ENCODE data around the gene CARD9.
"Not testable (repeated sequence)": the region's sequence is repeated elsewhere in the genome, so short reads cannot be mapped to it uniquely, and the experiment has no call there.

Gene CARD9

GRCh38 chr9:136373300-136374182, at the start of gene CARD9:
TSS of gene CARD9 (minus strand) at chr9:136373669. CDS start at chr9:136372078, 1,591 bp downstream.
- peak; percentile 51 for DNase-seq

GRCh38 chr9:136422876-136423275, 49.4 kb upstream of the CARD9 start:
- no peak for DNase-seq

GRCh38 chr9:136421791-136422190, 48.3 kb upstream of the CARD9 start:
- no peak for DNase-seq

- DNase-seq = no peak
Observed at GRCh38 chr9:136419092-136419420, 45.6 kb upstream of the CARD9 start.

- no peak for DNase-seq
Observed at GRCh38 chr9:136418182-136419091, 45.0 kb upstream of the CARD9 start.

- DNase-seq = no peak
Observed at GRCh38 chr9:136416914-136417313, 43.4 kb upstream of the CARD9 start.

GRCh38 chr9:136416427-136416826, 43.0 kb upstream of the CARD9 start:
- no peak for DNase-seq

- no peak for DNase-seq
Observed at GRCh38 chr9:136412962-136413361, 39.5 kb upstream of the CARD9 start.

- no peak for DNase-seq
Observed at GRCh38 chr9:136411378-136411777, 37.9 kb upstream of the CARD9 start.

GRCh38 chr9:136410500-136411287, 37.2 kb upstream of the CARD9 start, which contains the start of the genes ENTR1 and PMPCA:
TSS of gene ENTR1 (minus strand) at chr9:136410614. CDS start at chr9:136410397, 217 bp downstream.
TSS of gene PMPCA (plus strand) at chr9:136410658. CDS start at chr9:136410669, 11 bp downstream.
- peak; percentile 99 for DNase-seq

GRCh38 chr9:136409557-136410455, 36.3 kb upstream of the CARD9 start:
- DNase-seq = peak; percentile 63

- no peak for DNase-seq
Observed at GRCh38 chr9:136407911-136408310, 34.4 kb upstream of the CARD9 start.

GRCh38 chr9:136407061-136407460, 33.6 kb upstream of the CARD9 start:
- DNase-seq = not testable (repeated sequence)

GRCh38 chr9:136405904-136406303, 32.4 kb upstream of the CARD9 start:
- not testable (repeated sequence) for DNase-seq

GRCh38 chr9:136405481-136405880, 32.0 kb upstream of the CARD9 start:
- DNase-seq = no peak

GRCh38 chr9:136404801-136405136, 31.3 kb upstream of the CARD9 start:
- DNase-seq = no peak

- DNase-seq = peak; percentile 59
Observed at GRCh38 chr9:136403915-136404800, 30.7 kb upstream of the CARD9 start.

- peak; percentile 79 for DNase-seq
Observed at GRCh38 chr9:136403538-136403914, 30.1 kb upstream of the CARD9 start.

- no peak for DNase-seq
Observed at GRCh38 chr9:136402067-136402466, 28.6 kb upstream of the CARD9 start.

- DNase-seq = no peak
Observed at GRCh38 chr9:136401173-136401922, 27.9 kb upstream of the CARD9 start.
